Muscle of arm (tissue), 12 donors: ENCODE results near the gene P2RY8. TPM values are rescaled to one million over a fixed set of nuclear protein-coding genes. Genes with fewer than 3 reads are reported as not detected.
"Not testable (repeated sequence)": the region's sequence is repeated elsewhere in the genome, so short reads cannot be mapped to it uniquely, and the experiment has no call there.

Experiments
- DNase-seq: peaks from one replicate; pipeline ENCODE4 v3.0.0-alpha.2; 2013
- polyA plus RNA-seq, 12 donors: library from polyadenylated mRNA; unstranded; fragments of 120-200 nt; gene quantifications; one replicate each; pipeline ENCODE4 v1.2.1, GENCODE V29; 2013; ENCODE audit not compliant: insufficient read length in 12 of 12

P2RY8 gene
- polyA plus RNA-seq, 12 donors = 0.31 to 2.5 (median 0.92) TPM; not detected in 2

GRCh38 chrX:1446984-1447968, 89.7 kb downstream of the P2RY8 start:
- DNase-seq = not testable (repeated sequence)

DNA sequence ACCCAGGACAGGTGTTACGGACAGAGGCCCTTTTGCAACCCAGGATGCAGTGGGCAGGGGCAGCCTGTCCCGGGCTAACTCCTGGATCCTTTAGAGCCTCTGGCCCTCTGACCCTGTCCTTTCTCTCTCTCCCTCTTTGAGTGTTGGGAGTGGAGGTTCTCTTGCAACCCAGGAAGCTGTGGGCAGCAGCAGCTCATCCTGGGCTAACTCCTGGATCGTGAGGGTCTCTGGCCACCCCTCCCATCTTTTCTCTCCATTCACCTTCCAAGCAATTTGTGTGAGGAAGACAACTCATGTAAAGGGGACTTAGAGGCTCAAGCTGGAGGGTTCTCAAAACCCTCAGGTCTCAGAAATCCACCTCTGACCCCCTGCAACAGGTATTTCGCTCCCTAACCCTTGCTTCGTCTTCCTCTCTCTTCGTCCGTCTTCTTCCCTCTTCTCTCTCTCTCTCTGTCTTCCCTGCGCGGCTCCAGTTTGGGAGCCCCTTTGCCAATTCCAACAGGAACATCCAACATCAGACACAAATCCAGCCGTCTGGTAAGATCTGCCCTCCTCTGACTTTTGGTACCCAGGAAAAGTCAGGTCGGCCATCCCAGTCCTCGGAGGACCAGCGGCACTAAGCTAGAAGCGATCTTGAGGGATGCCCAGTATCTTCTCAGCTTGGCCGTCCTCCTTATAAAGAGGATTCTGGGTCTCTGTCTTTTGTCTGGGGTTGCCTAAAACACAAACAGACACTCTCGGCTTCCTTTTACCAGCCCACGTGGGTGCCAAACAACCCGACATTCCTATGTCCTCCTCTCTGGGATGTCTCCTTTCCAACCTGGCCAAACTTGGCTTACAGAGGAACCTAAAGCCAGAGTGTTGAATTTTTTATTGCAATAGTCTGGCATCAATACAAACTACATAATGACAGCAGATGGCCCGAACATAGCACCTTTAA, 92.2 kb downstream of the P2RY8 start:
- no peak for DNase-seq

- no peak for DNase-seq
These were observed 93.4 kb downstream of the P2RY8 start for GRCh38 chrX:1443496-1444075.

DNA sequence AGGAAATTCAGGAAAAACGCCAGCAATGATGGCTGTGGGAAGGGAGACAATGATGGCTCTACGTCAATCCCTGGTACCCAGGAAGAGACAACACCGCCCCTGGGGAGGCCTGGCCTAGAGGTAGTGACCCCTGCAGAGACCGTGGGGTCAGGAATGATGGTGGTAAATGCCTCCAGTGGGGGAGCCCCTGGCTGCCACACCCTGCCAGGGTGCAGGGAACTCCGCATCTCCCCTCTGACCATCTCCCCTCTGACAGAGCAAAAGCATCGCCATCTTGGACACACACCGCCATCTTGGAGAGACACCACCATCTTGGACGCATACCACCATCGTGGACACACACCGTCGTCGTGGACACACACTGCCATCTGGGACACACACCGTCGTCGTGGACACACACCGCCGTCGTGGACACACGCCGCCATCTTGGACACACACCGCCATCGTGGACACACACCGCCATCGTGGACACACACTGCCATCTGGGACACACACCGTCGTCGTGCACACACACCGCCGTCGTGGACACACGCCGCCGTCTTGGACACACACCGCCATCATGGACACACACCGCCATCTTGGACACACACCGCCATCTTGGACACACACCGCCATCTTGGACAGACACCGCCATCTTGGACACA, 94.1 kb downstream of the P2RY8 start:
- no peak for DNase-seq

DNA sequence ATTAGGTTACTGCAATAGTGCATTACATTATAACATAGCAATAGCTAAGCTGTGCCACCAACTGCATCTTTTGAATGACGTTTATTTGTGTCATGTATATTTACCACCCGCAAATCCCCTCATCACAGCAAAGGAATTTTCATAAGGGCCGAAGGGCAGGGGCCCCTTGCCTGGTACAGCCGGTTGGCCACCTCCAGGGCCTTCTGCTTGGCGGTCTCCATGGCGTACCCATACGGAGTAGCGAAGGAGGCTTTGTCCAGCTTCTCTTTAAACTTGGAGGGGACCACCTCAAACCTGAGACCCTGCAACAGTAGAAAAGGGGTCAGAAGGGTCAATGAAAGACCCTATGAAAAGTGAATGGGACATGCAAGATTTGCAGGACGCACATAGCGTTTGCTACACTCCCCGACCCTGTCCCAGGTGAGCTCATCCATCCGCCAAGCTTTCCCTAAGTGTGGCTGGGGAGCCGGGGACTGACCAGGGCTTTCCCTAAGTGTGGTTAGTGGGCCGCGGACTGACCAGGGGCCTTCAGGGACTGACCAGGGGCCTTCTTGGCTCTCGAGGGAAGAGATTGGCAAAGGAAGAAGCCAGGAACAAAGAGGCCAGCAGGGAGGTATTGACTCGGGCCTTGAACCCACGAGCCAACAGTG, 94.8 kb downstream of the P2RY8 start:
- no peak for DNase-seq

- DNase-seq = no peak
These were observed 96.5 kb downstream of the P2RY8 start for GRCh38 chrX:1440506-1440905.

DNA sequence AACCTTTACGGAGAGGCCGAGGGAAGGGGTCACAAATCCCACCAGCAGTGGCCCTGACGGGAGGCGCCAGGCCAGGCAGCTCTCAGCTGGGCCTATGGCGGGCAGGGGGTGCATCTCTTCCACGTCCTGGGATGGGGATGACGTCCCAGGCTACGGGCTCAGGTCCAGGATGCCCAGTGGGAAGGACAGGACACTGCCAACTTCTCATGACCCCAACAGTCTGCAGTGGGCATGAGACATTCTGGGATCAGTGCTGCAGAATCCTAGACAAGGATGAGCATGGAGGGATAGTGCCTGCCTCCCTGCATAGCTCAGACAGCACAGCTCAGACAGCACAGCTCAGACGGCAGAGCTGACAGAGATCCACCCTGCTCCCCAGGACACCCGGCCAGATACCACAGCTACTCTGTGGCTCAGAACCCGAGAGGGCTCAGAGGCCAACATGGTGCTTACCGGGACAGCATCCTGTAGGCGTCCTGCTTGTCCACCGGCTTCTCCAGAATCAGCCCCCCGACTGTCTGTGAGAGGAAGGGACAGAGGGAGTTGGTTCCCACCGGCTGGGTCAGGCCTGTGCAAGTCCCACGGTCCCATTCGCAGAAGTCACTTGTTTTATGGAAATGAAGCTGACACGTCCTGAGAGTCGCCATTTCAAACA, 101.6 kb downstream of the P2RY8 start:
- no peak for DNase-seq

DNA sequence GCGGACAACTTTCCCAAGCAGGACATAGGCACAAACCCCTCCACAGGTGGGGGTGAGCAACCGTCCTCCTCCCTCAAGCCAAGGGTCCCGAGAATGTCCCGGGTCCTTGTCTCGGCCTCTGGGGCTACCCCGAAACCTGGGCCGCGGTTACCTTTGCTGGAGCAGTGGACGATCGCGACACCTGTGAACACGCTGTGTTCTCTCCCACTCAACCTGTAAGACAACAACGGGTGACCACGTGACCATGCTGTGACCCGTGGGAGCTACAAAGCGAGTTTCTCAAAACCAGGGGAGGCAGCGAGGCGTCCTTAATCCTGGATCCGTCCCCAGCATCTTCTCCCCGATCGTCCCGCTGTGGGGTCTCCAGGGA, 102.1 kb downstream of the P2RY8 start:
- no peak for DNase-seq

- no peak for DNase-seq
These were observed 103.2 kb downstream of the P2RY8 start for GRCh38 chrX:1433646-1434357.

DNA sequence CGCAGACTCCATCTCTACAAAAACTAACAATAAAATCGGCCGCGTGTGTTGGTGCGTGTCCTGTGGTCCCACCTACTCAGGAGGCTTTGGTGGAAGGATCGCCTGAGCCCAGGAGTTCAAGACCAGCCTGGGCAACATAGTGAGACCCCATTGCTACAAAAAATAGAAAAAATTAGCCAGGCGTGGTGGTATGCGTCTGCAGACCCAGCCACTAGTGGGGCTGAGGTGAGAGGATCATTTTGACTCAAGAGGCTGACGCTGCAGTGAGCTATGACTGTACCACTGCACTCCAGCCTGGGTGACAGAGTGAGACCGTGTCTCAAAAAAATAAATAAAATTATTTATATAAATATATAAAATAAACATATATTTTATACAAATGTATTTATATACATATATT, 106.5 kb downstream of the P2RY8 start:
- no peak for DNase-seq

GRCh38 chrX:1427756-1428155, 109.2 kb downstream of the P2RY8 start:
- DNase-seq = no peak

DNA sequence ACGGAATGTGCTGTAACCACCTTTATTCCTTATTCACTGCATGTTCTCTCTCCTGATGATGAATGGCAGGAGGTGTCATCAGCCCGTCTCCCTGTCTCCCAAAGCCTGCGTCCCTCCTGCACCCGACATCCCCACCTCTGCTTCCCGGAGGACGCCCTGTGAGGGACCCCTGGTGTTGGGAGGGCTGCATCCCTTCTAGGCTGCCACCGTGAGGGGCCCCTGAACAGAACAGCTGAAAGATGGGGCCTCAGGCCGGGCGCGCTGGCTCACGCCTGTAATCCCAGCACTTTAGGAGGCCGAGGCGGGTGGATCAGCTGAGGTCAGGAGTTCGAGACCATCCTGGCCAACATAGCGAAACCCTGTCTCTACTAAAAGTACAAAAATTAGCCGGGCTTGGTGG, 110.7 kb downstream of the P2RY8 start:
- DNase-seq = not testable (repeated sequence)

DNA sequence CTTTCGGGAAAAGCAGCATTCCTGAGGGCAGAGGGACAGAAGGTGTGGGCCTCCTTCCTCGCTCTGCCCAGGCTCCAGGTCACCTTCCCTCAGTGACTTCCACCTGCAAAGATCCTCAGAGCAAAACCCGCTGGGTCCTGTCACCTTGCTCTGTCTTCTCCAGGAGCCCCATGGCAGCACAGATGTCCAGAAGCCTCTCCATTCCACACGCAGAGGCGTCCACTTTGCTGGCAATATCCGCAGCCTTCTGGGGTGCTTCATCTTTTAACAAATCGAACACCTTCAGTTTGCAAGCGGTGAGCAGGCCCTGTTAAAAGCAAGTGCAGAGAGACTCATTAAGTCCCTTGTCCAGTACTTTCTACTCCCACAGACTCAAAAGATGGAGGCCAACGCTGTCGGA, 111.6 kb downstream of the P2RY8 start:
- DNase-seq = no peak

GRCh38 chrX:1424147-1424851, 112.7 kb downstream of the P2RY8 start:
- no peak for DNase-seq

DNA sequence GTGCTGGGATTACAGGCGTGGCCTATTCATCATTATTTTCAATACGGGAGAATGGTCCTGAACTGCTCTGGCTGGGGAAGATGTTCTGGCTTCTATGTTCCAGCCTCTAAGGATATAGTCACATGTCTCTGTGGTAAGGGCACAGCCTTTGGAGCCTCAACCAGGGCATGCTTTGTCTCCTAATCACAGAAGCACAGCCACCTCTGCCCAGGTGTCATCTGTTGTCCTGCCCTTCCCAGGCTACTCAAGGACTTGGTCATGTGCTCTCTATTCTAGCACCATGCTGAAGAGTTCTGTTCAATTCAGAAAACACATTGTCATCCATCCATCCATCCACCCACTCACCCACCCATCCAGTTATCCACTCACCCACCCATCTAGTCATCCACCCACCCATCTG, 113.8 kb downstream of the P2RY8 start:
- DNase-seq = no peak

DNA sequence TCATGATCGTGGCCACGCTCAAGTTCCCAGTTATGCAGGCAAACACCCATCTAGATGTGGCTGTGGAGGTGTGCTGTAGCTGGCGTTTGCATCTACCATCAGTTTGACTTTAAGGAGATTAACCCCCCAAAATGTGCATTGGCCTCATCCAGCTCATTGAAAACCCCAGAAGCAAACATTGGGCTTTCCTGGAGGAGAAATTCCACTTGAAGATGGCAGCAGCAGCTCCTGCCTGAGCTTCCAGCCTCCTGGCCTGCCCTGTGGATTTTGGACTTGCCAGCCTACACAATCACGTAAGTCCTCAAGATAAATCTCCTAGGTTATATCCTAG, 114.9 kb downstream of the P2RY8 start:
- DNase-seq = no peak

- no peak for DNase-seq
These were observed 115.4 kb downstream of the P2RY8 start for GRCh38 chrX:1421433-1422134.

- no peak for DNase-seq
These were observed 116.6 kb downstream of the P2RY8 start for GRCh38 chrX:1420371-1420770.
